ENCODE measurements around the gene TMEM123. TPM values are rescaled to one million over a fixed set of nuclear protein-coding genes. Genes with fewer than 3 reads are reported as not detected.

The TMEM123 gene
- total and polyA plus RNA-seq, 7 donors = 37.2 to 232 (median 140) TPM

GRCh38 chr11:102459393-102459792, 6.8 kb upstream of the TMEM123 start:
- no peaks in the 10 kb centered on the region for H3K36me3 ChIP-seq
- no peak overlapping the region for H3K27ac ChIP-seq
- no peak overlapping the region for H3K4me3 ChIP-seq
- DNase-seq = no peak
- intact Hi-C loops (cut with DNase I) = no loop called here
- no peaks in the 10 kb centered on the region for H3K4me1 ChIP-seq
- no peaks in the 10 kb centered on the region for H3K27me3 ChIP-seq
- no peaks in the 10 kb centered on the region for H3K9me3 ChIP-seq
- TF ChIP-seq CTCF (IDR thresholded peaks at IDR 0.05) (no peak), POLR2AphosphoS5 (IDR thresholded peaks at IDR 0.05) (no peak), EP300 (IDR thresholded peaks at IDR 0.05) (no peak), POLR2A (IDR thresholded peaks at IDR 0.05) (no peak)

GRCh38 chr11:102458548-102458947, 6.0 kb upstream of the TMEM123 start:
- intact Hi-C loops (cut with DNase I) = no loop called here
- no peak for DNase-seq
- Histone ChIP-seq H3K27ac (no peak overlapping the region), H3K36me3 (no peaks in the 10 kb centered on the region), H3K9me3 (no peaks in the 10 kb centered on the region), H3K27me3 (no peaks in the 10 kb centered on the region), H3K4me1 (peaks cover 0 to 5% (median 2%) of the 10 kb centered on the region in 4 donors), H3K4me3 (no peak overlapping the region)
- 87 to 92% methylated on average over 3 of the region's 3 CpGs for WGBS, 2 donors
- TF ChIP-seq EP300 (IDR thresholded peaks at IDR 0.05) (no peak), POLR2A (IDR thresholded peaks at IDR 0.05) (no peak), POLR2AphosphoS5 (IDR thresholded peaks at IDR 0.05) (no peak), CTCF (IDR thresholded peaks at IDR 0.05) (no peak)

- intact Hi-C loops (cut with DNase I) = no loop called here
- no peak for DNase-seq
- no peaks in the 10 kb centered on the region for H3K9me3 ChIP-seq
- H3K36me3 ChIP-seq = no peaks in the 10 kb centered on the region
- peaks cover 0 to 10% (median 7%) of the 10 kb centered on the region in 4 donors for H3K4me1 ChIP-seq
- TF ChIP-seq POLR2AphosphoS5 (IDR thresholded peaks at IDR 0.05) (no peak), POLR2A (IDR thresholded peaks at IDR 0.05) (no peak), EP300 (IDR thresholded peaks at IDR 0.05) (no peak), CTCF (IDR thresholded peaks at IDR 0.05) (no peak)
- H3K4me3 ChIP-seq = no peak overlapping the region
- no peak overlapping the region for H3K27ac ChIP-seq
- H3K27me3 ChIP-seq = no peaks in the 10 kb centered on the region
Observed at GRCh38 chr11:102457865-102458264, 5.3 kb upstream of the TMEM123 start.

GRCh38 chr11:102457056-102457677, 4.6 kb upstream of the TMEM123 start:
- no peak for TF ChIP-seq EP300 (IDR thresholded peaks at IDR 0.05)
- no peak for DNase-seq
- Histone ChIP-seq H3K27ac (no peak overlapping the region), H3K4me1 (peaks cover 0 to 10% (median 7%) of the 10 kb centered on the region in 4 donors), H3K9me3 (no peaks in the 10 kb centered on the region), H3K36me3 (no peaks in the 10 kb centered on the region), H3K4me3 (no peak overlapping the region), H3K27me3 (no peaks in the 10 kb centered on the region)
- WGBS, 2 donors = 87 to 93% methylated on average over 3 of the region's 3 CpGs
- intact Hi-C loops (cut with DNase I) = no loop called here

- Histone ChIP-seq H3K4me1 (peaks cover 0 to 10% (median 7%) of the 10 kb centered on the region in 4 donors), H3K27me3 (no peaks in the 10 kb centered on the region), H3K4me3 (no peak overlapping the region), H3K36me3 (no peaks in the 10 kb centered on the region), H3K27ac (no peak overlapping the region), H3K9me3 (no peaks in the 10 kb centered on the region)
- WGBS, 2 donors = 91 to 93% methylated on average over 2 of the region's 2 CpGs
- no peak for DNase-seq
- no peak for TF ChIP-seq CTCF (IDR thresholded peaks at IDR 0.05)
- TF ChIP-seq EP300 (IDR thresholded peaks at IDR 0.05) = no peak
- TF ChIP-seq POLR2A (IDR thresholded peaks at IDR 0.05) = no peak
- no peak for TF ChIP-seq POLR2AphosphoS5 (IDR thresholded peaks at IDR 0.05)
- intact Hi-C loops (cut with DNase I) = no loop called here
Observed at GRCh38 chr11:102456381-102456780, 3.8 kb upstream of the TMEM123 start.

All from sigmoid colon (tissue), 7 donors.